Thymus (tissue), 11 donors: ENCODE measurements around the gene CYP27B1. TPM values are rescaled to one million over a fixed set of nuclear protein-coding genes. Genes with fewer than 3 reads are reported as not detected.

ENCODE experiments used
- DNase-seq, 9 donors: peaks; one replicate each; pipeline ENCODE4 v3.0.0-alpha.2; 2013; ENCODE audit warnings: low spot score in 9 of 9, low read depth in 6 of 9, missing footprints in 1 of 9
- H3K27ac ChIP-seq, 2 donors: one replicate each; pipeline ENCODE4 v1.5.1; 2013; ENCODE audit warnings: control low read depth in 1 of 2, low read depth in 1 of 2, low read length in 1 of 2, mild to moderate bottlenecking in 1 of 2, moderate library complexity in 1 of 2
- H3K27me3 ChIP-seq, 2 donors: one replicate each; pipeline ENCODE4 v1.5.1; 2013; ENCODE audit warnings: low read length in 1 of 2; ENCODE audit not compliant: control insufficient read depth in 2 of 2, insufficient read depth in 1 of 2
- H3K36me3 ChIP-seq, 2 donors: one replicate each; pipeline ENCODE4 v1.5.1; 2013; ENCODE audit warnings: low read length in 1 of 2, mild to moderate bottlenecking in 1 of 2, moderate library complexity in 1 of 2; ENCODE audit not compliant: control insufficient read depth in 2 of 2, insufficient read depth in 2 of 2
- H3K4me1 ChIP-seq, 2 donors: one replicate each; pipeline ENCODE4 v1.5.1; 2013; ENCODE audit warnings: low read length in 2 of 2; ENCODE audit not compliant: control insufficient read depth in 2 of 2, insufficient read depth in 2 of 2
- H3K4me3 ChIP-seq, 2 donors: one replicate each; pipeline ENCODE4 v1.5.1; 2013; ENCODE audit warnings: low read length in 2 of 2, control low read depth in 1 of 2, mild to moderate bottlenecking in 1 of 2
- H3K9me3 ChIP-seq, 2 donors: one replicate each; pipeline ENCODE4 v1.5.1; 2013; ENCODE audit warnings: low read length in 1 of 2, mild to moderate bottlenecking in 1 of 2; ENCODE audit not compliant: control insufficient read depth in 2 of 2, insufficient read depth in 1 of 2
- WGBS: extraction: QIAGEN DNeasy Blood & Tissue Kit; methylation state at CpG from one replicate; pipeline ENCODE4 v1.1.7; 2013; 5-methylcytosine and 5-hydroxymethylcytosine counted together
- polyA plus RNA-seq: library from polyadenylated mRNA; stranded (reverse); fragments of 200-250 nt; gene quantifications from one replicate; pipeline ENCODE4 v1.2.3, GENCODE V29; 2013
- total RNA-seq: library from RNA; stranded (reverse); fragments of 120-200 nt; gene quantifications from one replicate; pipeline ENCODE4 v1.2.4, GENCODE V29; 2013
- donor health status: healthy.

The CYP27B1 gene
- total and polyA plus RNA-seq, 2 donors: 0.42 to 0.82 TPM

DNA sequence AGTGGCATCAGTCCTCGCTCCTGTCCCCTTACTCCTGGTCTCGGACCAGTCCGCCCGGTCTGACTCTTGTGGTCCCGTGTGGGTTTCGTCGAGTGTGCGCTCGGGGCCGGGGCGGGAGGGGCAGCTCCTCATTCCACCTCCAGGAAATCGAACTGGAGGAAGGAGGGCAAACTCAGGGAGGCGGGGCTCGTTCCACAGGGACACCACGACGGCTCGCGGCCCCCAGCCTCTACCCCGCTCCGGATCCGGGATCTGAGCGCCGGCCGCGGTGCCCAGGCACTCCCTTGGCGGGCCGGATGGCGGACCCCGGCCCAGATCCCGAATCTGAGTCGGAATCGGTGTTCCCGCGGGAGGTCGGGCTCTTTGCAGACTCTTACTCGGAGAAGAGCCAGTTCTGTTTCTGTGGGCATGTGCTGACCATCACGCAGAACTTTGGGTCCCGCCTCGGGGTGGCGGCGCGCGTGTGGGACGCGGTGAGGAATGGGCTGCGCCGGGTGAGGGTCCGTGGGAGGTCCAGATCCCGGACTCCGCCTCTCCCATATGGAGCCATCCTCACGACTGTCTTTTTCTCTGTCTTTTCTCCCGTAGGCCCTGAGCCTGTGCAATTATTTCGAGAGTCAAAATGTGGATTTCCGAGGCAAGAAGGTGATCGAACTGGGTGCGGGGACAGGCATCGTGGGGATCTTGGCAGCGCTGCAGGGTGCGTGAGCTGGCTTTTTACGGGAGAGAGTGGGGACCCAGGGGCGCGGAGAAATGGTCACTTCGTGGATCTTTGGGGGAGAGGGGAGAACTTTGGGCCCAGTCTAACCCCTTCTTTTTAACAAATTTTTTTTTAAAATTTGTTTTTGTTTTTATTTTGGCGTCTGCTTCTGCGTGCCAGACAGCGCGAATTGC is 5.8 kb upstream of the CYP27B1 start, which contains the start of gene EEF1AKMT3:
TSS of gene EEF1AKMT3 (plus strand) at position 186 of the 894 bp plus-strand sequence. CDS start at position 297, 111 bp downstream.
- peaks cover 6 to 27% of the 10 kb centered on the region in 2 donors for H3K4me1 ChIP-seq
- peaks cover 0 to 4% of the 10 kb centered on the region in 2 donors for H3K9me3 ChIP-seq
- peak in 1 of 9 donors; percentile 13 for DNase-seq
- H3K27ac ChIP-seq: peak within 1 kb of the TSS; percentile 70 to 75
- peaks cover 6 to 26% of the 10 kb centered on the region in 2 donors for H3K27me3 ChIP-seq
- 4% methylated on average over 67 of the region's 67 CpGs for WGBS
- peak within 1 kb of the TSS; percentile 67 to 78 for H3K4me3 ChIP-seq
- H3K36me3 ChIP-seq: peaks cover 0 to 4% of the 10 kb centered on the region in 2 donors

DNA sequence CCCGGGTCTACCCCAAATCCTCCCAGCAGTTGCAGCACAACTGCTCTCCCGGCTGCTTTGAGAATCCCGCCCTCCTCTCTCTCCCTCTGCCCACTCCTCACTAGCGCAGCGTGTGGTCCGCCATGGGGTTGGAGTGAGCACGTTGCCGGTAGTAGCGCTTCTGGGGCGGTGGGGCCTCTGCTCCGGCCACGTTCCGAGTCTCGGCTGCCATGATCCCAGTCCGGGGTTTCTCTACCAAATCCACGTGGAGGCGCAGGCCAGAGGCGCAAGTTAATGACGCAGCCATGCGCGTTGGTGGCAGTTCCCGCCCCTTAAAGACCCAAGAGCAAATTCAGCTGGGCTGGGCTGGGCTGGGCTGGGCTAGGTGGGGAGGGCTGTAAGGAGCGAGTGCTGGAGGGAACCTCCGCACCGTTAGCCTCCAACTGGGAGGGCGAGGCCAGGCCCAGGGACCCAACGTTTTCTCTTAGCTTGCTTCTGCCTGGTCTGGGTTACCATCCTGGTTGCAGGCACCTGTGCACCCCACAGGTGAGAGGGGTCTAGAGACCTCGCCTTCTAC is 5.1 kb upstream of the CYP27B1 start, which contains the start of gene METTL1:
TSS of gene METTL1 (minus strand) at position 233 of the 556 bp plus-strand sequence. CDS start at position 211, 22 bp downstream.
- H3K4me3 ChIP-seq: peak within 1 kb of the TSS; percentile 67 to 78
- H3K9me3 ChIP-seq: peaks cover 0 to 4% of the 10 kb centered on the region in 2 donors
- WGBS: under 1% methylated on average over 28 of the region's 28 CpGs
- H3K27me3 ChIP-seq: peaks cover 14 to 33% of the 10 kb centered on the region in 2 donors
- H3K27ac ChIP-seq: peak within 1 kb of the TSS; percentile 70 to 75
- peaks cover 6 to 29% of the 10 kb centered on the region in 2 donors for H3K4me1 ChIP-seq
- H3K36me3 ChIP-seq: peaks cover 0 to 4% of the 10 kb centered on the region in 2 donors
- DNase-seq: peak; percentile 73 to 93 (median 83)

DNA sequence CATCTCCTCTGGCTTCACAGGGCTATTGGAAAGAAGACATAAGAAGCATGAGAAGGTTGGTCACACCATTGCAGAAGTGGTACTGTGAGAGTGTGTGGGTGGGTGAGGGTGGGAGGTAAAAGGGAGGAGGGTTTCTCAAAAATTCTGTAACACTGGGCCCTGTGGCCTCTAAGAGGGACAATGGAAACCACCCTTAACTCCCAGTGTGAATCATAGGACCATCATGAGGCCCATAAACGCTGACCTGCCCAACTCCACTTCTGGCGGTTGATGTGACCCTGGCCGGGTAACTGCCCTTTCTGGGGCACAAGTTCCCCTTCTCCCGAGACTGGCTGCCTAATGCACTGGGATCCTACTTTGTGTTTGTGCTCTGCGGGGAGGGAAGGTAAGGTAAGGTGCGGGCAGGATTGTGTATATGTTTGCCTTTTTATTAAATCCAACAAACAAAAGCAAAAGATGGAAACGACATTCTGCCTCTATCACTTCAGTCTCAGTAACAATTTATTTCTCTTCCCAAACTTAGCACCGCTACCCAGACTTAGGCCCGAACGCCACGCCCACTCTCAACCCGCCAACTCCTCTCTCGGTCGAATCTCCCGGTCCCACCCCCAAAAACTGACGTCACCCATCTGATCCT is 4.5 kb upstream of the CYP27B1 start:
- Histone ChIP-seq H3K4me3 (peak overlapping the region; percentile 67 to 78), H3K27ac (peak overlapping the region; percentile 48 to 66), H3K9me3 (peaks cover 0 to 4% of the 10 kb centered on the region in 2 donors), H3K36me3 (peaks cover 0 to 4% of the 10 kb centered on the region in 2 donors), H3K4me1 (peaks cover 7 to 35% of the 10 kb centered on the region in 2 donors), H3K27me3 (peaks cover 20 to 39% of the 10 kb centered on the region in 2 donors)
- DNase-seq: peak in 6 of 9 donors; percentile 56 to 87 (median 68)
- 7% methylated on average over 16 of the region's 16 CpGs for WGBS

DNA sequence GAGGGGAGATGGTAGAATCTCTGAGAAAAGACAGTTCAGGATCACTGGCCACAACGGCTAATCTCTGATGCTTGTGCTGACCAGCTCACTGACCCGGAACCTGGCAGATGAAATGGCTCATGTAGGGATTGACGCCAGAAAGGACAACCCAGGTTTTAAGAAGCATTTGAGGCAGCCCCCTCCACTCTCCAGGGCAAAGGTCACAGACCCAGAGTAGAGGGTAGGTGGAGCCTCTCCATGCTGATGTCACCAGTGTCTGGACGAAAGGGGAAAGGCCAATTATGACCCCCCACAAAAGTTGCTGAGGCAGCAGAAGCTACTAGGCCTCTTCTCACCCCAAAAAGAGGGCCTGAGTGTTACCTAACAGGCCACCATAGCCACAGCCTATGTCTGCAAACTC is 3.9 kb upstream of the CYP27B1 start:
- WGBS: 97% methylated on average over 4 of the region's 4 CpGs
- Histone ChIP-seq H3K4me1 (peaks cover 13 to 41% of the 10 kb centered on the region in 2 donors), H3K4me3 (no peak overlapping the region), H3K27me3 (peaks cover 26 to 45% of the 10 kb centered on the region in 2 donors), H3K27ac (no peak overlapping the region), H3K36me3 (peaks cover 0 to 4% of the 10 kb centered on the region in 2 donors), H3K9me3 (peaks cover 0 to 7% of the 10 kb centered on the region in 2 donors)
- no peak for DNase-seq

DNA sequence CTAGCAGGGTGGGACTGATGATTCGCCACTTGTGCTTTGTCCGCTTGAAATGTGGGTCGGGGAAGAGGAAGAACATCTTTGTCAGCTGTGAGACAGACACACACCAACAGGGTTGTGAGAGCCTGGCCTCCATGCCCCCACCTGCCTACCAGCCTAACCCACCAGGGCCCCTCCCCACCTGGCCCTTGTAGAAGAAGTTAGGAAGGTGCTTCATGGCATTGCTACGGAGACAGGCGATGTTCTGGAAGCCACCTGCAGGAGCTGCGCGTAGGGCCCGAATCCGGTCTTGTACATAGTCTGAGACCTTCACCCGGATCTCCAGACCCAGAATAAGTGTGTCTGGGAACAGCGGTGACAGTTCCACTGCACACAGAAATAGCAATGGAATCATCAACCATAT is 2.7 kb upstream of the CYP27B1 start:
- Histone ChIP-seq H3K36me3 (peaks cover 0 to 4% of the 10 kb centered on the region in 2 donors), H3K27me3 (peaks cover 35 to 56% of the 10 kb centered on the region in 2 donors), H3K4me3 (no peak overlapping the region), H3K27ac (no peak overlapping the region), H3K9me3 (peaks cover 0 to 18% of the 10 kb centered on the region in 2 donors), H3K4me1 (peaks cover 17 to 52% of the 10 kb centered on the region in 2 donors)
- no peak for DNase-seq
- WGBS: 97% methylated on average over 11 of the region's 11 CpGs

DNA sequence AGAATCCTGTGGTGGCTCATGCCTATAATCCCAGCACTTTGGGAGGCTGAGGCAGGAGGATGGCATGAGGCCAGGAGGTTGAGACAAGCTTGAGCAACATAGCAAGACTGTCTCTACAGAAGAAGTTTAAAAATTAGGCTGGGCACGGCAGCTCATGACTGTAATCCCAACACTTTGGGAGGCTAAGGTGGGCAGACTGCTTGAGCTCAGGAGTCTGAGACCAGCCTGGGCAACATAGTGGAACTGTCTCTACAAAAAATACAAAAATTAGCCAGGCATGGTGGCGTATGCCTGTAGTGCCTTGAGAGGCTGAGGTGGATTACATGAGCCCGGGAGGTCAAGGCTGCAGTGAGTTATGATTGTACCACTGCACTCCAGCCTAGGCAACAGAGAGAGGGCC is 998 bp upstream of the CYP27B1 start:
- WGBS: 98% methylated on average over 3 of the region's 3 CpGs
- Histone ChIP-seq H3K9me3 (peaks cover 0 to 14% of the 10 kb centered on the region in 2 donors), H3K27me3 (peaks cover 46 to 65% of the 10 kb centered on the region in 2 donors), H3K27ac (no peak overlapping the region), H3K4me1 (peaks cover 13 to 49% of the 10 kb centered on the region in 2 donors), H3K4me3 (no peak overlapping the region), H3K36me3 (peaks cover 0 to 4% of the 10 kb centered on the region in 2 donors)
- DNase-seq: no peak

DNA sequence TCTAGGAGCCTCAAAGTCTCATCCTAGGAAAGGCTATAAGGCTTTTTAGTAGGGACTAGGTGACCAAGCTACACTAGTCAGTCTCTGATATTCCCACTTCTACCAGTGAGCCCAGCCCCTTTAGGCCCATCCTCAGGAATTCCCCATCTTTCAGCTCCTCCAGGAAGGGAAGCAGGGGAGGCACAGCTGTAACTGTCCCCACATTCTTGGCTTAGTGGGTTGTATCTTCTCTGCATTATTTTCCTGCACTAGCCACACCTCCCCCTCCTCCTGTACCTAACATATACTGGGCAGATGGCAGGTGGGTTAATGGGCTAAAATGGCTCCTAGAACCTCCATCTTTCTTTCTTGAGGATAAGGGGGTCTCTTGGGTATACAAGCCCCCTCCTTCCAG is 424 bp upstream of the CYP27B1 start:
- H3K4me3 ChIP-seq: no peak overlapping the region
- peaks cover 10 to 43% of the 10 kb centered on the region in 2 donors for H3K4me1 ChIP-seq
- H3K27ac ChIP-seq: no peak overlapping the region
- H3K9me3 ChIP-seq: peaks cover 0 to 14% of the 10 kb centered on the region in 2 donors
- H3K27me3 ChIP-seq: peaks cover 46 to 63% of the 10 kb centered on the region in 2 donors
- DNase-seq: no peak
- H3K36me3 ChIP-seq: peaks cover 0 to 4% of the 10 kb centered on the region in 2 donors

DNA sequence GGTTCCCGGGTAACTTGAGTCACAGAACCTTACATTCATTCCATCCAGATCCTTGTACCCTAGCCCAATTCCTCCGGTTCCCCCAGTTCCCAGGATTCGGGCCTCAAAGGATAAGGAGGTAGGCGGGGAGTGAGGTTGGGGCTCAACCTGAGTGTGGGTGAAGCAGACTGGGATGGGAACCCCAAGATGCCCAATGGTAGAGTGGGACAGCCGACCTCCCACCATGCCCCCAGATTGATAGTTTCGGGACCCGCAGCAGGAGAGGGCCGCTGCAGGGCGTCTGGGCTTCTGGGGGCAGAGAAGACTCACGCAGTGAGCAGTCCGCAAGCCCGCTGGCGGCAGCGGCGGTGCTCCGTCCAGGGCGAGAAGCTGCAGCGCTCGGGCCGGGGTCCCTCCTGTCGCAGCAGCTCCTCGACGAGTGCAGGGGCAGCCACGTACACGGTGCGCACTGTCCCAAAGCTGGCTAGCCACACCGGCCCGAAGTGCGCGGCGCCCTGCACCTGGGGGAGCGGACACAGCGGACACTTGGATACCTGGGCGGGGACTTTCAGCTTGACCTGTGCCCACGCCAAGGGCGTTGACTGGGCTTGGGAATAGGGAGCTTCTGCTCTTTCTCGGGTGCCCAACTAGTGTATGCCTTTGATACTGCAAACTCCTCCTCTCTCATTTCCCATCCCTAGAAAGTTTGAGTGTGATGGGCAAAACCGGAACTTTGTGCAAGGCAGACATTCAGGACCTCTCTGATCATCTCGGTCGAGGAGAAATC is 997 bp downstream of the CYP27B1 start:
- Histone ChIP-seq H3K27me3 (peaks cover 46 to 58% of the 10 kb centered on the region in 2 donors), H3K4me3 (peak overlapping the region; percentile 31 to 45), H3K36me3 (peaks cover 0 to 4% of the 10 kb centered on the region in 2 donors), H3K9me3 (peaks cover 0 to 14% of the 10 kb centered on the region in 2 donors), H3K4me1 (peaks cover 10 to 31% of the 10 kb centered on the region in 2 donors), H3K27ac (no peak overlapping the region)
- WGBS: 5% methylated on average over 40 of the region's 40 CpGs
- no peak for DNase-seq
